GM21381 (cell line): ENCODE results near the gene GARRE1.
"Not testable (repeated sequence)": the region's sequence is repeated elsewhere in the genome, so short reads cannot be mapped to it uniquely, and the experiment has no call there.

ENCODE experiments used
- ATAC-seq: cut with Tn5 transposase; IDR thresholded peaks from one replicate; pipeline ENCODE4 v1.9.1; 2021; ENCODE audit warnings: mild to moderate bottlenecking, moderate library complexity; ENCODE audit not compliant: unreplicated experiment

GARRE1 gene

GRCh38 chr19:34254046-34254697 lies at the start of gene GARRE1:
GARRE1 (plus strand) TSS chr19:34254554; CDS start chr19:34300474, 45,920 bp downstream.
- peak; percentile 82 for ATAC-seq

- ATAC-seq: not testable (repeated sequence)
Measured at GRCh38 chr19:34205324-34205723, 49.0 kb upstream of the GARRE1 start.

GRCh38 chr19:34208291-34208884 lies 46.0 kb upstream of the GARRE1 start:
- no peak for ATAC-seq

GRCh38 chr19:34209726-34210125 lies 44.6 kb upstream of the GARRE1 start:
- no peak for ATAC-seq

- no peak for ATAC-seq
Measured at GRCh38 chr19:34213283-34213682, 41.1 kb upstream of the GARRE1 start.

GRCh38 chr19:34214040-34214439 lies 40.3 kb upstream of the GARRE1 start:
- no peak for ATAC-seq

GRCh38 chr19:34215006-34215665 lies 39.2 kb upstream of the GARRE1 start:
- ATAC-seq: no peak

GRCh38 chr19:34215666-34216038 lies 38.7 kb upstream of the GARRE1 start:
- ATAC-seq: no peak

- ATAC-seq: not testable (repeated sequence)
Measured at GRCh38 chr19:34216745-34217219, 37.6 kb upstream of the GARRE1 start.

GRCh38 chr19:34217952-34218817 lies 36.2 kb upstream of the GARRE1 start:
- ATAC-seq: peak; percentile 67

GRCh38 chr19:34218818-34219164 lies 35.6 kb upstream of the GARRE1 start:
- no peak for ATAC-seq

- ATAC-seq: no peak
Measured at GRCh38 chr19:34220472-34221063, 33.8 kb upstream of the GARRE1 start.

- ATAC-seq: no peak
Measured at GRCh38 chr19:34222386-34222785, 32.0 kb upstream of the GARRE1 start.

- no peak for ATAC-seq
Measured at GRCh38 chr19:34224996-34225658, 29.2 kb upstream of the GARRE1 start.

GRCh38 chr19:34225659-34226015 lies 28.7 kb upstream of the GARRE1 start:
- no peak for ATAC-seq

GRCh38 chr19:34226036-34226435 lies 28.3 kb upstream of the GARRE1 start:
- ATAC-seq: no peak

GRCh38 chr19:34228347-34228746 lies 26.0 kb upstream of the GARRE1 start:
- ATAC-seq: no peak

- no peak for ATAC-seq
Measured at GRCh38 chr19:34228762-34229161, 25.6 kb upstream of the GARRE1 start.

- ATAC-seq: no peak
Measured at GRCh38 chr19:34229721-34230120, 24.6 kb upstream of the GARRE1 start.

GRCh38 chr19:34230820-34231219 lies 23.5 kb upstream of the GARRE1 start:
- no peak for ATAC-seq
